ENCODE results near the gene SH3BGR. TPM values are rescaled to one million over a fixed set of nuclear protein-coding genes. Genes with fewer than 3 reads are reported as not detected.

The SH3BGR gene
- total RNA-seq, 6 experiments from 2014 or later: 2.0 to 4.9 (median 3.0) TPM

DNA sequence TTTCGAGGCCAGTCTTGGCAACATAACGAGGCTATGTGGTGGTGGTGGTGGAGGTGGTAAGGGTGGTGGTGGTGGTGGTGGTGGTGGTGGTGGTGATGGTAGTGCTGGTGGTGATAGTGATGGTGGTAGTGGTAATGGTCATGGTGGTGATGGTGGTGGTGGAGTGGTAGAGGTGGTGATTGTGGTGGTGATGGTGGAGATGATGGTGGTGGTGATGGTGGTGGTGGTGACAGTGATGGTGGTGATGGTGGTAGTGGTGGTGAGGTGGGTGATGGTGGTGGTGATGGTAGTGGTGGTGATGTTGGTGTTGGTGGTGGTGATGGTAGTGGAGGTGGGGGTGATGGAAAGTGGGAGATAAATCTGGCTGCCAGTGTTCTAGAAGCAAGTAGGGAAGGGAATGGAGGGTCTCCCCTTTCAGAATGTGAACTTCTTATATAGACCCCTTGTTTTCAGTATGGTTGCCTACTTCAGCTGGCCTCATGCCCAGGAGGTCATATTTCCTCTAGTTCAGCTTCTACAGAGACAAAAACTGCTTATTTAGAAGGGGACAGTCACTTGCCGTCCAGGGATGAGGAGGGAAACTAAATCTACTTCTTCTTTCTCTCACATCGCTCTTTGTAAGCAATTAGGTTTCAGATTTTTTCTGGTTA, 27.5 kb downstream of the SH3BGR start:
- TF ChIP-seq, protein P1, sequence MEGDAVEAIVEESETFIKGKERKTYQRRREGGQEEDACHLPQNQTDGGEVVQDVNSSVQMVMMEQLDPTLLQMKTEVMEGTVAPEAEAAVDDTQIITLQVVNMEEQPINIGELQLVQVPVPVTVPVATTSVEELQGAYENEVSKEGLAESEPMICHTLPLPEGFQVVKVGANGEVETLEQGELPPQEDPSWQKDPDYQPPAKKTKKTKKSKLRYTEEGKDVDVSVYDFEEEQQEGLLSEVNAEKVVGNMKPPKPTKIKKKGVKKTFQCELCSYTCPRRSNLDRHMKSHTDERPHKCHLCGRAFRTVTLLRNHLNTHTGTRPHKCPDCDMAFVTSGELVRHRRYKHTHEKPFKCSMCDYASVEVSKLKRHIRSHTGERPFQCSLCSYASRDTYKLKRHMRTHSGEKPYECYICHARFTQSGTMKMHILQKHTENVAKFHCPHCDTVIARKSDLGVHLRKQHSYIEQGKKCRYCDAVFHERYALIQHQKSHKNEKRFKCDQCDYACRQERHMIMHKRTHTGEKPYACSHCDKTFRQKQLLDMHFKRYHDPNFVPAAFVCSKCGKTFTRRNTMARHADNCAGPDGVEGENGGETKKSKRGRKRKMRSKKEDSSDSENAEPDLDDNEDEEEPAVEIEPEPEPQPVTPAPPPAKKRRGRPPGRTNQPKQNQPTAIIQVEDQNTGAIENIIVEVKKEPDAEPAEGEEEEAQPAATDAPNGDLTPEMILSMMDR (IDR thresholded peaks at IDR 0.05): no peak
- TF ChIP-seq POLR2A (IDR thresholded peaks at IDR 0.05): no peak
- WGBS (ENCODE audit: insufficient coverage, low coverage, low lambda C conversion rate, missing lambda C conversion rate): 65% methylated on average over 4 of the region's 4 CpGs
- intact Hi-C loops (cut with DNase I): no loop called here
- H3K27me3 ChIP-seq: no peaks in the 10 kb centered on the region
- no peaks in the 10 kb centered on the region for H3K9me3 ChIP-seq
- ATAC-seq (no peak), DNase-seq (no peak)
- H3K4me3 ChIP-seq: no peak overlapping the region
- no peaks in the 10 kb centered on the region for H3K36me3 ChIP-seq
- H3K4me1 ChIP-seq: no peaks in the 10 kb centered on the region
- no peak overlapping the region for H3K27ac ChIP-seq

DNA sequence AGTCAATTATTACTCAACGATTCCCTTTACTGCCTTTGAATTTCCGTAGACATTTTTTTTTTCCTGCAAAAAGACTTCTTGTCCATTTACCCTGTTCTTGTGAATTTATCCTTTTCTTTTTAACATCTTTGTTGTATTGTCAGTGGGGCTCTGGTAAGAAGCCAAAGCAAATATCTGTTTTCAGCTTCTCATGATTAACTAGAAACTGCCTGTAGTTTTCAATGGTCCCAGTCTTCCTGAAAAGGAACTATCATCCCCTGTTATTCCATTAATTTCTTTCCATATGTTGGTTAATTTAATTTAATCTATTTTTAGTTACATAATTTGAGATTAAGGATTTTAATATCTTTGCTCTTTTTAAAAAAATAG, 28.0 kb downstream of the SH3BGR start:
- TF ChIP-seq, protein P1 (IDR thresholded peaks at IDR 0.05): no peak
- no peak for TF ChIP-seq POLR2A (IDR thresholded peaks at IDR 0.05)
- intact Hi-C loops (cut with DNase I): no loop called here
- no peak for DNase-seq
- no peaks in the 10 kb centered on the region for H3K27me3 ChIP-seq
- WGBS (ENCODE audit: insufficient coverage, low coverage, low lambda C conversion rate, missing lambda C conversion rate): 23% methylated on average over 2 of the region's 2 CpGs
- H3K36me3 ChIP-seq: no peaks in the 10 kb centered on the region
- H3K27ac ChIP-seq: no peak overlapping the region
- H3K4me1 ChIP-seq: no peaks in the 10 kb centered on the region
- no peak overlapping the region for H3K4me3 ChIP-seq
- H3K9me3 ChIP-seq: no peaks in the 10 kb centered on the region
- no peak for ATAC-seq

DNA sequence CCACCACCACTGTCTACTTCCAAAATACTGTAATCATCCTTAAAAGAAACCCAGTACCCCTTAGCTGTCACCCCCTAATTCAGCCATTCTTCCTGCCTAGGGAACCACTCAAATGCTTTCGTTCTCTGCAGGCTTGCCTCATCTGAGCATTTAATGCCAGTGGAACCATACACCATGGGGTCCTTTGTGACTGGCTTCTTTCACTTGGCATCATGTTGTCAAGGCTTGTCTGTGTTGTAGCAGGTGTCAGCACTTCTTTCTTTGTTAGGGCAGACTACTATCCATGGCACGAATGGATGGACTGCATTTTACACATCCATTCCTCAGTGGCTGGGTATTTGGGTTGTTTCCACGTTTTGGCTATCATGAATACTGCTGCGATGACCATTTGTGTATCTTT, 28.5 kb downstream of the SH3BGR start:
- DNase-seq (no peak), ATAC-seq (no peak)
- WGBS (ENCODE audit: insufficient coverage, low coverage, low lambda C conversion rate, missing lambda C conversion rate): 89% methylated on average over 3 of the region's 4 CpGs
- Histone ChIP-seq H3K9me3 (no peaks in the 10 kb centered on the region), H3K4me3 (no peak overlapping the region), H3K36me3 (no peaks in the 10 kb centered on the region), H3K4me1 (no peaks in the 10 kb centered on the region), H3K27ac (no peak overlapping the region), H3K27me3 (no peaks in the 10 kb centered on the region)
- TF ChIP-seq, protein P1 (IDR thresholded peaks at IDR 0.05): no peak
- no peak for TF ChIP-seq POLR2A (IDR thresholded peaks at IDR 0.05)
- intact Hi-C loops (cut with DNase I): no loop called here

DNA sequence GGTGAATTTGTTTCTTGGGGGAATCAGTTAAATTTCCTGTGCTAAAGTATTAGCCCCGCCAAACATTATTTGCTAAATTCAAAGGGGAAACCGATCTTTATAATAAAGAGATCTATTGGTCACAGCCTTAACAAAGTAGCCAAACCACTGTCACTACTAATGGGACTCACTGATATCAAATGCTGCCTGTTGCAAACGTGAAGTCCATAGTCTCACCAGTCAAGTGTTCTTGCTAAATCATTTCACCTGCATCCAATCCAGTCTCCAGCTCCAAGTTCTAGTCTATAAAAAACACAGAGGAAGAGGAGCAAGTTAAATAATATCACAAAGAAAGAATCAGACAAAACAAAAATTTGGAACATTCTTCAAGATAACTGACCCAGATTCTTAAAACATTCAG, 30.1 kb downstream of the SH3BGR start:
- intact Hi-C loops (cut with DNase I): no loop called here
- Histone ChIP-seq H3K27ac (no peak overlapping the region), H3K9me3 (no peaks in the 10 kb centered on the region), H3K4me3 (no peak overlapping the region), H3K36me3 (no peaks in the 10 kb centered on the region), H3K27me3 (no peaks in the 10 kb centered on the region), H3K4me1 (no peaks in the 10 kb centered on the region)
- ATAC-seq (no peak), DNase-seq (no peak)
- TF ChIP-seq, protein P1 (IDR thresholded peaks at IDR 0.05): no peak
- no peak for TF ChIP-seq POLR2A (IDR thresholded peaks at IDR 0.05)
- WGBS (ENCODE audit: insufficient coverage, low coverage, low lambda C conversion rate, missing lambda C conversion rate): 85% methylated on average over 3 of the region's 3 CpGs

DNA sequence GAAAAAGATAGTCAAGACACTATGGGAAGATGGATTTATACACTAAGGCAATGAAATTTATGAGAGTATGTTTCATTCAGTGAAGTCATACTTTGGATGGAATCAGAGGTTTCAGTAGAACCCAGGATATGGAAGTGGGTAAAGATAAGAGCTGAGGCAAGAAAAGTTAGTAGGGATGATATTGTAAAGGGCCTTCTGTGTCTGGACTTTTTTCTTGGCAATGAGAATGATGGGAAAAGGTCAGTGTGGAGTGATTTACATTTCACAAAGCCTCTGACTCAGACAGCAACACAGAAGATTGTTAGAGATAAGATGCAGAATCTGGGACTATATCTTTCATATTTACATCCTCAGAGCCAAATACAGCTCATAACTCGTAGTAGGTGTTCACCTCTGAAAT, 32.1 kb downstream of the SH3BGR start:
- TF ChIP-seq POLR2A (IDR thresholded peaks at IDR 0.05): no peak
- TF ChIP-seq, protein P1 (IDR thresholded peaks at IDR 0.05): no peak
- intact Hi-C loops (cut with DNase I): no loop called here

More for the DNA sequence above, 32.1 kb downstream of the SH3BGR start:
- no peaks in the 10 kb centered on the region for H3K9me3 ChIP-seq
- WGBS (ENCODE audit: insufficient coverage, low coverage, low lambda C conversion rate, missing lambda C conversion rate): 75% methylated on average over 1 of the region's 1 CpG
- H3K27me3 ChIP-seq: no peaks in the 10 kb centered on the region
- no peak for ATAC-seq
- H3K4me1 ChIP-seq: no peaks in the 10 kb centered on the region
- no peaks in the 10 kb centered on the region for H3K36me3 ChIP-seq
- DNase-seq: no peak
- H3K4me3 ChIP-seq: no peak overlapping the region
- H3K27ac ChIP-seq: no peak overlapping the region

Data from right lobe of liver (tissue), 6 donors.